HG03045 (cell line): ENCODE data around the gene MUC16.

Experiments
- ATAC-seq: cut with Tn5 transposase; IDR thresholded peaks from one replicate; pipeline ENCODE4 v1.9.1; 2021; ENCODE audit warnings: mild to moderate bottlenecking, moderate library complexity; ENCODE audit not compliant: unreplicated experiment

Gene MUC16

DNA sequence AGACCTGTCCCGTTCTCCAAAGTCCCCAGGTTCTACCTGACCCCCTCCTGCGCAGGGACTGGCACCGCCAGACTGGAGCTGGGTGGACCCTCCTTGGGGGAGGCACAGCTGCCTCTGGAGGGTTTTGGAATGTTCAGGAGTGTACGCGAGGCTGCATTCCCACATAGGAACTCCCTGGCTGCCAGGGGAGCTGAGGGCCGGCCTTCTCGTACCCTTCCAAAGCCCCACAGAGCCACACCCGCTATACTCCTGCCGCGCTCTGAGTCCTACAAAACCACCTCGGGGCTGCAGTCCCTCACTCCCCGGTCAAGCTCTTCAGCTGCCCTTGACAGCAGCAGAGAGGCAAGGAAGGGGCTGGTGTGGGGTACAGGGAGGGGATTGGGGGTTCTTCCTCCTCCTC lies 484 bp upstream of the MUC16 start:
- no peak for ATAC-seq

GRCh38 chr19:9009431-9009830 lies 778 bp downstream of the MUC16 start:
- ATAC-seq: no peak

- no peak for ATAC-seq
Observed at GRCh38 chr19:9008667-9009066, 1.5 kb downstream of the MUC16 start.

DNA sequence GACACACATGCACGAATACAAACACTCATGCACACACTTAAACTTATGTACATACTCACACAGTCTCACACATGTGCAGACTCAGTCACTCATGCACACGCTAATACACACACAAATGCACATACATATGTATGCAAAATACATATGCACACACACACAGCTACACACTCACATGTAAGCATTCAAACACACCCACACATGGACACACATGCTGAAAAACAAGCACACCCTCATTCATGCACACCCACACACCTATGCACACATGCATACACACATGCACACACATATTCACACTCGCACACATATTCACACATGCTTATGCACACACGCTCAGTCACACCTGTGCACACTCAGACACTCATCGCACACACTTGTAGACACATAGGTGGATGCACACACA lies 9.3 kb downstream of the MUC16 start:
- ATAC-seq: no peak

DNA sequence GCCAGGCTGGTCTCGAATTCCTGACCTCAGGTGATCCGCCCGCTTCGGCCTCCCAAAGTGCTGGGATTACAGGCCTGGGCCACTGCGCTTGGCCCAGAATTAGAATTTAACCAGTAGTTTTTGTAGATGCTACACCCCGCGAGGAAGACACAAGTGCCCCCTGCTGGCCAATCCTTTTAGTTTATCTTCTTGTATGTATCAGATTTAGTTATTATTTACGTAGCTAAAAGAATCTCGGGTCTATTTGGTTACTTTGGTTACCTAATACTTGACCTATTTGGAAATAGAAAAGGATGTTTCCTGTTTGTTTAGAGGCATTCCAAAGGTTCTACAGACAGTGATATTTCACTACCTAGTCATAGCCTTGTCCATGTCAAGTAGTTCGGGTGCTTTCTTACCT lies 22.0 kb downstream of the MUC16 start:
- ATAC-seq: no peak

GRCh38 chr19:8986296-8986695 lies 23.9 kb downstream of the MUC16 start:
- ATAC-seq: no peak

DNA sequence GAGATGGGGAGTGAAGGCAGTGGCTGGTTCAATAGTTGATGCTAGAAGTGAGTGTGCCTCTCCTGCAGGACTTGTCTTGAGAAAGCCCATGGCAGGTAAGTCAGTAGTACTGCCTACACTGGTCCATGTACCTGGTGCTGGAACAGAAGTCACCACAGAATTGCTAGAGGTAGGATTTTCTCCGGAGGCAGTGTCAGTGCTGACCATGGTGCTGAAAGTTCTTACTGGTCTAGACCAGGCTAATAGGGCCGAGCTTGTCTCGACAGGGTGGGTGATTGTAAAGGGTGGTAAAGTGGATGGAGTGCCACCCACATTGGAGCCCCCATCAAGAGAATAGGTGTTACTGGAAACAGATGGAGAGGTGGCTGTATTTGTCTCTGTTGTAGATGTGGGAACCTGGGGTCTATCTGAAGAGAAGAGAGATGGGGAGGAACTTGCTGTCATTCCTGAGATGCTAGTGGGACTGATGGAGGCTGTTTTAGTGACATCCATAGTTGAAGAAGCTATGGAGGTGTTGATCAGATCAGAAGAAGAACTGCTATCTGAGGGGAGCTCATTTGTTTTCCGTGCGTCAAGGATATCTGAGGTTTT lies 36.6 kb downstream of the MUC16 start:
- ATAC-seq: no peak

GRCh38 chr19:8965887-8966286 lies 44.3 kb downstream of the MUC16 start:
- no peak for ATAC-seq
